ENCODE measurements around the gene CNOT6L. TPM values are rescaled to one million over a fixed set of nuclear protein-coding genes. Genes with fewer than 3 reads are reported as not detected.

CNOT6L gene
- total RNA-seq, 1 experiment from 2014 or later = 14.5 TPM

DNA sequence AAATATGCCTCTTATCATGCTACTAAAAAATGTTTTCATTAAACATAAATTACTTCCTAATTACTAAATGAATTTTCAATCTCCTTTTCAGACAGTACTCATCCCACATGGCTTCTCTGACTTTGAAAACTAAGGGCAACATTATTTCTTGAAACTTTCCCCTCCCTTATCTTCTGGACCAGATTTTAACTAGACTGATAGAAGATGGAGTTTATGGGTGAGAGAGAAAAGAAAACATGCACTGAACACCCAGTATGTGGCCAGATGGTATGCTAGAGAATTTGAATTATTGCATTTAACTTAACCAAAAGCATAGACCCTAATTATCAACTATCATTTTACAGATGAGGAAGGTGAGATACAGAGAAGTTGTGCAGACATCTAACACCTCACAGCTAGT, 16.8 kb downstream of the CNOT6L start:
- Mint-ChIP-seq H3K27me3 (ENCODE audit: low read depth) (no peaks in the 10 kb centered on the region), H3K4me3 (no peak overlapping the region), H3K36me3 (ENCODE audit: insufficient read depth in 1 of 3, low read depth in 3 of 3) (no peaks in the 10 kb centered on the region), H3K4me1 (peaks cover 9 to 13% of the 10 kb centered on the region in 2 experiments), H3K9me3 (no peaks in the 10 kb centered on the region), H3K27ac (no peak overlapping the region)
- Histone ChIP-seq H2AFZ (ENCODE audit: low read length) (no peak overlapping the region), H4K5ac (ENCODE audit: insufficient read length, low read depth, low read length) (no peak overlapping the region), H3K4me2 (ENCODE audit: insufficient read depth, insufficient read length, low read length) (no peak overlapping the region), H3T11ph (ENCODE audit: low read length) (no peak overlapping the region), H2BK120ac (ENCODE audit: low read depth, low read length, poor library complexity, severe bottlenecking) (no peak overlapping the region), H3K9ac (ENCODE audit: extremely low read depth, insufficient read length, low read length) (no peak overlapping the region), H3K27me3 (ENCODE audit: insufficient read depth, low read length) (no peaks in the 10 kb centered on the region), H2AK5ac (ENCODE audit: insufficient read length, low read length) (no peak overlapping the region), H2BK5ac (ENCODE audit: insufficient read length, low read length) (no peak overlapping the region), H3K9me3 (ENCODE audit: control insufficient read depth, low read depth, low read length) (no peaks in the 10 kb centered on the region), H3K23me2 (ENCODE audit: insufficient read length, low read depth, low read length, poor library complexity, severe bottlenecking) (no peaks in the 10 kb centered on the region), H3K79me2 (ENCODE audit: insufficient read depth, low read length) (no peaks in the 10 kb centered on the region; the same call in 1 of the 2 replicates), H4K91ac (ENCODE audit: insufficient read length, low read depth, low read length) (no peak overlapping the region), H2BK15ac (ENCODE audit: low read depth, low read length) (no peak overlapping the region), H3K27ac (ENCODE audit: insufficient read length, low read depth, low read length) (no peak overlapping the region), H3K14ac (ENCODE audit: insufficient read depth, low read length) (no peak overlapping the region), H3K79me1 (ENCODE audit: insufficient read depth, low read depth, low read length, poor library complexity, severe bottlenecking) (no peaks in the 10 kb centered on the region), H4K8ac (replicated peaks; ENCODE audit: insufficient read length, low read depth, low read length) (no peak overlapping the region), H3K23ac (ENCODE audit: insufficient read length, low read depth, low read length) (no peak overlapping the region), H4K20me1 (ENCODE audit: control insufficient read depth, insufficient read depth, insufficient read length) (no peaks in the 10 kb centered on the region), H2BK20ac (ENCODE audit: low read depth, low read length, poor library complexity, severe bottlenecking) (no peak overlapping the region), H2BK12ac (ENCODE audit: insufficient read length, low read depth, low read length) (no peak overlapping the region), H3K4me1 (ENCODE audit: insufficient read depth, low read length) (no peaks in the 10 kb centered on the region), H3K18ac (ENCODE audit: insufficient read length, low read depth, low read length) (no peak overlapping the region), H3K56ac (ENCODE audit: insufficient read length, low read depth, low read length) (no peak overlapping the region), H3K4ac (ENCODE audit: low read depth, low read length) (no peak overlapping the region)
- TF ChIP-seq CTCF (conservative IDR thresholded peaks at IDR 0.05) = no peak
- no peak for DNase-seq

Measured in H9 (cell line).